OCI-LY7 (cell line): ENCODE results near the gene SPRY4.

Source experiments
- CTCF ChIP-seq: fragments of 200-600 bp; sonication (generic); conservative IDR thresholded peaks from 2 replicates; pipeline ENCODE4 v1.5.1; 2014; ENCODE audit warnings: mild to moderate bottlenecking, antibody characterized with exemption, low read length, moderate library complexity, mixed read lengths
- EZH2phosphoT487 ChIP-seq: fragments of 200-600 bp; sonication (generic); IDR thresholded peaks from 2 replicates; pipeline ENCODE4 v1.6.1; 2018; ENCODE audit warnings: low read depth, borderline replicate concordance, mild to moderate bottlenecking, mixed run types, antibody characterized with exemption, low read length, moderate library complexity, mixed read lengths

DNA sequence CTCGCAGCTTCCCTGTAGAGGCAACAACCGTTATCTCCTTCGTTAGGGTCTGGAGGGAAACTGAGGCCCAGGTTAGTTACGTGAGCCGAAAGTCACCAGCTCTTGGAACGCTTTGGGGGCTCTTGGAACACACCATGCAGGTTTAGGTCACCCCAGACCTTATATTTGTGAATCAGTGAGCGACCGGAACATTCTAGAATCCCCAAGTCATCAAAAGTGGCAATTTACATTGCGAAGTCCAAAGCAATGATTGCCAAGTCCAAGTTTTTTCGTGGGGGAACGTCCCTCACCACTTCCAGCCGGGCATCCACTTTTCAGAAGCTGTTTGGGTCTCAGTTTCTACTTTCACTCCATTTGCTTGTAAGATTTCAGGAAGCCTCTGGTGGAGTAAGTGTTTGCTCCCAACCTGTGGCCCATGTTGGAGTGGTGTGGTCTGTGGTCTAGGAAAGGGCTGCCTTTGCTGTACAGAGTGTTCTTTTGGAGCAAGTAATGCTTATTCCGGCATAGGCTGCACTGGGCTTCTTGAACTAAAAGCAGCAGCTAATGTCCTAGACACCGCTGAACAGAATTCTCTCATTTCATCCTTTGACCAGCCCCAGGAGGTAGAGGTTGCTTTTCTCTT is 32.8 kb upstream of the SPRY4 start:
- TF ChIP-seq CTCF (no peak), EZH2phosphoT487 (no peak)
